Mucosa of gallbladder (tissue), 1 donor: ENCODE results near the gene TMA16. TPM values are rescaled to one million over a fixed set of nuclear protein-coding genes. Genes with fewer than 3 reads are reported as not detected.
"Not testable (repeated sequence)": the region's sequence is repeated elsewhere in the genome, so short reads cannot be mapped to it uniquely, and the experiment has no call there.

Source experiments
- DNase-seq: peaks from one replicate; pipeline ENCODE4 v3.0.0-alpha.2; 2020; ENCODE audit warnings: low spot score
- total RNA-seq: library from RNA; stranded (reverse); gene quantifications from one replicate; pipeline ENCODE4 v1.2.1, GENCODE V29; 2021
- donor health status: DM: no; HTN: no; CAD: no.

TMA16 gene
- 13.9 TPM for total RNA-seq

- DNase-seq: peak; percentile 83
Measured at GRCh38 chr4:163494360-163495241, at the start of gene TMA16. TMA16 (plus strand) TSS chr4:163494690; CDS start chr4:163494802, 112 bp downstream.

GRCh38 chr4:163447023-163447422 is 47.5 kb upstream of the TMA16 start:
- DNase-seq: not testable (repeated sequence)

- DNase-seq: no peak
Measured at GRCh38 chr4:163447481-163447880, 47.0 kb upstream of the TMA16 start.

- DNase-seq: no peak
Measured at GRCh38 chr4:163448540-163449203, 45.8 kb upstream of the TMA16 start.

- DNase-seq: no peak
Measured at GRCh38 chr4:163462556-163462955, 31.9 kb upstream of the TMA16 start.

GRCh38 chr4:163467082-163467770 is 27.3 kb upstream of the TMA16 start:
- no peak for DNase-seq

- DNase-seq: no peak
Measured at GRCh38 chr4:163470391-163470790, 24.1 kb upstream of the TMA16 start.

- no peak for DNase-seq
Measured at GRCh38 chr4:163473130-163473529, 21.4 kb upstream of the TMA16 start.

GRCh38 chr4:163473576-163473975 is 20.9 kb upstream of the TMA16 start, which contains the start of gene TKTL2:
TKTL2 (minus strand) TSS chr4:163473754; CDS start chr4:163473734, 20 bp downstream.
- DNase-seq: no peak

GRCh38 chr4:163474027-163474426 is 20.5 kb upstream of the TMA16 start:
- no peak for DNase-seq

GRCh38 chr4:163476761-163477438 is 17.6 kb upstream of the TMA16 start:
- DNase-seq: no peak

GRCh38 chr4:163482190-163482589 is 12.3 kb upstream of the TMA16 start:
- DNase-seq: no peak

GRCh38 chr4:163484906-163485305 is 9.6 kb upstream of the TMA16 start:
- DNase-seq: peak; percentile 31

GRCh38 chr4:163485589-163485988 is 8.9 kb upstream of the TMA16 start:
- DNase-seq: no peak

GRCh38 chr4:163486321-163486720 is 8.2 kb upstream of the TMA16 start:
- DNase-seq: no peak

GRCh38 chr4:163489929-163490328 is 4.6 kb upstream of the TMA16 start:
- no peak for DNase-seq

- no peak for DNase-seq
Measured at GRCh38 chr4:163492951-163493504, 1.5 kb upstream of the TMA16 start.

GRCh38 chr4:163493643-163494359 is 689 bp upstream of the TMA16 start:
- DNase-seq: no peak

GRCh38 chr4:163495900-163496299 is 1.4 kb downstream of the TMA16 start:
- DNase-seq: no peak

- no peak for DNase-seq
Measured at GRCh38 chr4:163500586-163500985, 6.1 kb downstream of the TMA16 start.

GRCh38 chr4:163505374-163505773 is 10.9 kb downstream of the TMA16 start:
- DNase-seq: no peak
